ENCODE measurements around the gene OPA1.

- no peak for TF ChIP-seq CTCF (IDR thresholded peaks at IDR 0.05)
- no peak for TF ChIP-seq POLR2A (IDR thresholded peaks at IDR 0.05)
Measured at GRCh38 chr3:193722566-193722965, 129.6 kb downstream of the OPA1 start.
